HepG2 (cell line): Measurements from ENCODE around the gene SIGLEC1. TPM values are rescaled to one million over a fixed set of nuclear protein-coding genes. Genes with fewer than 3 reads are reported as not detected.

Source experiments
- ATAC-seq: fragments of 200-7000 bp; cut with Tn5 transposase; 3 replicates; pipeline ENCODE4 v1.9.1; 2020; ENCODE audit warnings: mild to moderate bottlenecking, moderate library complexity
- BruUV-seq: library from RNA; stranded (reverse); fragments of 400-500 nt; replicated peaks from 2 replicates; lab custom pipeline; 2021; lab: Mats Ljungman, UMichigan
- CTCF ChIA-PET: fragments of 300-600 bp; formaldehyde crosslinking; extraction: SDS; loops from one replicate; lab custom pipeline; 2021; ENCODE audit warnings: low total read pairs, inconsistent platforms, low intra/inter-chr PET ratio; lab: Yijun Ruan, JAX
- POLR2A ChIA-PET: fragments of 350-600 bp; sonication (Branson Sonifier 250); formaldehyde crosslinking; loops from one replicate; lab custom pipeline; 2020; ENCODE audit warnings: antibody characterized with exemption, inconsistent platforms; lab: Yijun Ruan, JAX
- DNase-seq: peaks from one replicate; pipeline ENCODE4 v3.0.0-alpha.2; 2015; ENCODE audit warnings: low spot score
- FAIRE-seq: peaks from 3 replicates; lab custom pipeline; 2011; peaks lifted over from hg19 to GRCh38; lab: Jason Lieb, UNC
- H2AFZ ChIP-seq: one replicate; pipeline ENCODE4 v1.6.1; 2011; ENCODE audit warnings: low read length, inconsistent platforms
- H3K27ac ChIP-seq: fragments of 300-600 bp; 3 replicates; pipeline ENCODE4 v1.8.0; 2011; ENCODE audit warnings: mixed run types, mild to moderate bottlenecking, mixed read lengths, low read length, inconsistent platforms; ENCODE audit not compliant: insufficient read depth; ENCODE audit errors: extremely low read length
- H3K27me3 ChIP-seq, 2 experiments: fragments of 200-600 bp in 1 of 2; 2 replicates in 1 of 2; 3 replicates in 1 of 2; pipeline versions ENCODE4 v1.6.0 to v1.8.0; 2011; ENCODE audit warnings: low read length in 2 of 2, mild to moderate bottlenecking in 2 of 2, moderate library complexity in 2 of 2, inconsistent platforms in 1 of 2; ENCODE audit not compliant: insufficient read depth in 2 of 2, control insufficient read depth in 1 of 2
- H3K36me3 ChIP-seq, 2 experiments: fragments of 200-600 bp in 1 of 2; replicated peaks in 1 of 2; 2 replicates in 1 of 2; 3 replicates in 1 of 2; pipeline versions ENCODE4 v1.5.1 to v1.8.0; 2011; ENCODE audit warnings: low read length in 2 of 2, inconsistent platforms in 1 of 2; ENCODE audit not compliant: insufficient read depth in 2 of 2, control insufficient read depth in 1 of 2
- H3K4me1 ChIP-seq: 2 replicates; pipeline ENCODE4 v1.5.1; 2012; ENCODE audit warnings: low read length, inconsistent platforms; ENCODE audit not compliant: insufficient read depth
- H3K4me2 ChIP-seq: 2 replicates; pipeline ENCODE4 v1.6.0; 2011; ENCODE audit warnings: low read depth, low read length, inconsistent platforms
- H3K4me3 ChIP-seq, 3 experiments: fragments of 200-600 bp in 1 of 3; sonication (generic), shearing (Covaris generic) in 1 of 3; replicated peaks in 1 of 3; 2 replicates each; pipeline ENCODE4 v1.5.1; 2011 to 2016; ENCODE audit warnings: low read length in 3 of 3, inconsistent platforms in 2 of 3, low read depth in 2 of 3, mild to moderate bottlenecking in 2 of 3, control low read depth in 1 of 3, mixed read lengths in 1 of 3; ENCODE audit not compliant: insufficient read depth in 1 of 3
- H3K79me2 ChIP-seq: one replicate; pipeline ENCODE4 v1.6.1; 2011; ENCODE audit warnings: low read length, inconsistent platforms; ENCODE audit not compliant: insufficient read depth
- H3K9ac ChIP-seq: 2 replicates; pipeline ENCODE4 v1.6.0; 2011; ENCODE audit warnings: mild to moderate bottlenecking, low read depth, low read length, inconsistent platforms; ENCODE audit not compliant: insufficient read depth
- H3K9me3 ChIP-seq: 2 replicates; pipeline ENCODE4 v1.5.1; 2012; ENCODE audit warnings: mild to moderate bottlenecking, low read length
- H4K20me1 ChIP-seq: 2 replicates; pipeline ENCODE4 v1.6.0; 2011; ENCODE audit warnings: inconsistent platforms, mild to moderate bottlenecking, low read length, moderate library complexity; ENCODE audit not compliant: insufficient read depth
- ATM ChIP-seq: fragments of 450-650 bp; IDR thresholded peaks from 2 replicates; pipeline ENCODE4 v1.7.1; 2017; ENCODE audit warnings: mild to moderate bottlenecking, borderline replicate concordance
- HOXA3 ChIP-seq: sonication (generic); formaldehyde crosslinking; IDR thresholded peaks from 2 replicates; pipeline ENCODE4 v1.5.0; 2020; ENCODE audit warnings: missing genetic modification reagents
- ONECUT2 ChIP-seq: sonication (generic); formaldehyde crosslinking; IDR thresholded peaks from 2 replicates; pipeline ENCODE4 v1.4.0; 2020; ENCODE audit warnings: missing genetic modification reagents
- RFX5 ChIP-seq: IDR thresholded peaks from 2 replicates; pipeline ENCODE4 v1.6.1; 2011; ENCODE audit warnings: low read depth, low read length, improper control_type of control experiment
- SIX4 ChIP-seq: sonication (generic); formaldehyde crosslinking; IDR thresholded peaks from 2 replicates; pipeline ENCODE4 v1.4.0; 2020; ENCODE audit warnings: missing genetic modification reagents
- SNAI1 ChIP-seq: sonication (generic); formaldehyde crosslinking; IDR thresholded peaks from 2 replicates; pipeline ENCODE4 v1.5.0; 2020; ENCODE audit warnings: mild to moderate bottlenecking, missing genetic modification reagents, borderline replicate concordance
- SOX6 ChIP-seq, 2 experiments: fragments of 450-650 bp in 1 of 2; sonication (generic) in 1 of 2; formaldehyde crosslinking in 1 of 2; IDR thresholded peaks; 2 replicates each; pipeline versions ENCODE4 v1.4.0 to v1.6.1; 2017 to 2020; ENCODE audit warnings: antibody characterized with exemption in 1 of 2, mild to moderate bottlenecking in 1 of 2, missing genetic modification reagents in 1 of 2
- ZMYM2 ChIP-seq: sonication (generic); formaldehyde crosslinking; IDR thresholded peaks from 2 replicates; pipeline ENCODE4 v1.8.0; 2022; ENCODE audit warnings: mild to moderate bottlenecking, missing genetic modification reagents
- ZNF143 ChIP-seq: sonication (generic); formaldehyde crosslinking; IDR thresholded peaks from 2 replicates; pipeline ENCODE4 v1.4.0; 2020; ENCODE audit warnings: missing genetic modification reagents
- ZNF256 ChIP-seq: sonication (generic); formaldehyde crosslinking; conservative IDR thresholded peaks from 2 replicates; pipeline ENCODE4 v1.4.0; 2020; ENCODE audit warnings: missing genetic modification reagents
- ZNF282 ChIP-seq: fragments of 450-650 bp; IDR thresholded peaks from 2 replicates; pipeline ENCODE4 v1.6.1; 2018; ENCODE audit not compliant: partially characterized antibody
- WGBS: methylation state at CpG from one replicate; pipeline ENCODE4 v1.1.6; 2017; ENCODE audit warnings: low lambda C conversion rate; 5-methylcytosine and 5-hydroxymethylcytosine counted together
- in situ Hi-C: cut with HindIII; loops from 2 replicates; pipeline ENCODE4 v1.10.0; 2017; ENCODE audit warnings: low pct_unique_long_range_greater_than_20kb; ENCODE audit not compliant: extremely low pct_ligation_motif_present
- intact Hi-C: fragments of 100-400 bp; cut with micrococcal nuclease; formaldehyde crosslinking; loops from one replicate; pipeline ENCODE4 v1.10.0; 2022; ENCODE audit not compliant: unreplicated experiment
- polyA plus RNA-seq, 8 experiments: library from polyadenylated mRNA; depleted of rRNA in 3 of 8; stranded (reverse) in 7 of 8; unstranded in 1 of 8; fragments of >200 nt; fragmentation: Illumina TruSeq in 4 of 8; extraction: Trizol in 4 of 8; gene quantifications; 2 replicates each; pipeline versions ENCODE4 v1.2.1 to v1.2.3, GENCODE V29; 2011 to 2016; ENCODE audit warnings: low read depth in 4 of 8, missing spikeins in 1 of 8, mixed read lengths in 1 of 8; ENCODE audit not compliant: insufficient read depth in 1 of 8
- total RNA-seq, 5 experiments: library from RNA; depleted of rRNA; stranded (reverse); fragments of >200 nt; fragmentation: Illumina TruSeq; extraction: Trizol; gene quantifications; 2 replicates each; pipeline ENCODE4 v1.2.3, GENCODE V29; 2016; ENCODE audit warnings: low read depth in 1 of 5
- TF ChIP-seq, protein P1 (sequence below): sonication (generic); formaldehyde crosslinking; conservative IDR thresholded peaks from 2 replicates; pipeline ENCODE4 v1.8.0; 2022; ENCODE audit warnings: low read depth, missing genetic modification reagents
- TF ChIP-seq, protein P2 (sequence below): IDR thresholded peaks from 2 replicates; pipeline ENCODE4 v1.6.1; 2016; ENCODE audit warnings: low read depth, control low read depth
- TF ChIP-seq, protein P3 (sequence below), 2 experiments: sonication (generic) in 1 of 2; formaldehyde crosslinking in 1 of 2; IDR thresholded peaks; 2 replicates each; pipeline versions ENCODE4 v1.5.1 to v1.6.1; 2011 to 2020; ENCODE audit warnings: borderline replicate concordance in 1 of 2, low read depth in 1 of 2, low read length in 1 of 2, mild to moderate bottlenecking in 1 of 2, missing genetic modification reagents in 1 of 2, moderate library complexity in 1 of 2

SIGLEC1 gene
- total and polyA plus RNA-seq, 2 of the 13 experiments (the other 11 are each of a cell fraction or from before 2014, with no cell fraction given) = 0.01 TPM; not detected in 1

DNA sequence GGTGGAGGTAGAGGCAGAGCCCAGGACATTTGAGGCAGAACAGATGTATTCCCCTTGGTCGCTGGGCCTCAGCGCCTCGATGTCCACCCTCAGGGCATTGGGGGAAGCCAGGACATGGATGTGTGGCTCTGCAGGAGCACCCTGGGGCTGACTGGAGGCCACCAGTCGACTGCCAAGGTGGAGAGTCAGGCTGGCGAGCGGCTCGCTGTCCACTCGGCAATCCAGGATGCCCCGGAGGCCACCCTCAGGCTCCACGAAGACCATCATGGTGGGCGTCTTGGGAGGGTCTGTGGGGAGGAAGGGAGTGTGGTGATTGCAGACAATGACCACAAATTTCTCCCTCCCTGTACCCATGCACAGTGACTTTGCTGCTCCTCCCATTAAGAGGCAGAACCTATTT is 22.4 kb downstream of the SIGLEC1 start:
- ATAC-seq (no peak), FAIRE-seq (no peak)
- POLR2A ChIA-PET = no interaction called here
- Histone ChIP-seq H3K36me3 (no peaks in the 10 kb centered on the region), H4K20me1 (no peaks in the 10 kb centered on the region; the same call in 1 of the 2 replicates), H2AFZ (no peak overlapping the region), H3K4me1 (peaks cover 9% of the 10 kb centered on the region; the same call in 1 of the 2 replicates), H3K9ac (no peak overlapping the region), H3K4me2 (no peak overlapping the region), H3K27ac (no peak overlapping the region)
- 34% methylated on average over 11 of the region's 11 CpGs for WGBS
- BruUV-seq = no TSS peak
- in situ Hi-C loops = no loop called here
- TF ChIP-seq ZMYM2 (CRISPR knock-in tag) = no peak
- TF ChIP-seq, protein P1, sequence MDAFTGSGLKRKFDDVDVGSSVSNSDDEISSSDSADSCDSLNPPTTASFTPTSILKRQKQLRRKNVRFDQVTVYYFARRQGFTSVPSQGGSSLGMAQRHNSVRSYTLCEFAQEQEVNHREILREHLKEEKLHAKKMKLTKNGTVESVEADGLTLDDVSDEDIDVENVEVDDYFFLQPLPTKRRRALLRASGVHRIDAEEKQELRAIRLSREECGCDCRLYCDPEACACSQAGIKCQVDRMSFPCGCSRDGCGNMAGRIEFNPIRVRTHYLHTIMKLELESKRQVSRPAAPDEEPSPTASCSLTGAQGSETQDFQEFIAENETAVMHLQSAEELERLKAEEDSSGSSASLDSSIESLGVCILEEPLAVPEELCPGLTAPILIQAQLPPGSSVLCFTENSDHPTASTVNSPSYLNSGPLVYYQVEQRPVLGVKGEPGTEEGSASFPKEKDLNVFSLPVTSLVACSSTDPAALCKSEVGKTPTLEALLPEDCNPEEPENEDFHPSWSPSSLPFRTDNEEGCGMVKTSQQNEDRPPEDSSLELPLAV (CRISPR knock-in tag) = no peak
- TF ChIP-seq, protein P2, sequence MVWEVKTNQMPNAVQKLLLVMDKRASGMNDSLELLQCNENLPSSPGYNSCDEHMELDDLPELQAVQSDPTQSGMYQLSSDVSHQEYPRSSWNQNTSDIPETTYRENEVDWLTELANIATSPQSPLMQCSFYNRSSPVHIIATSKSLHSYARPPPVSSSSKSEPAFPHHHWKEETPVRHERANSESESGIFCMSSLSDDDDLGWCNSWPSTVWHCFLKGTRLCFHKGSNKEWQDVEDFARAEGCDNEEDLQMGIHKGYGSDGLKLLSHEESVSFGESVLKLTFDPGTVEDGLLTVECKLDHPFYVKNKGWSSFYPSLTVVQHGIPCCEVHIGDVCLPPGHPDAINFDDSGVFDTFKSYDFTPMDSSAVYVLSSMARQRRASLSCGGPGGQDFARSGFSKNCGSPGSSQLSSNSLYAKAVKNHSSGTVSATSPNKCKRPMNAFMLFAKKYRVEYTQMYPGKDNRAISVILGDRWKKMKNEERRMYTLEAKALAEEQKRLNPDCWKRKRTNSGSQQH (CRISPR knock-in tag) = no peak
- TF ChIP-seq, all 625 proteins: peak for 0
- Histone ChIP-seq H3K79me2 (no peaks in the 10 kb centered on the region), H3K4me3 (no peak overlapping the region), H3K9me3 (no peaks in the 10 kb centered on the region), H3K27me3 (peaks cover 20 to 78% of the 10 kb centered on the region in 2 experiments)
- intact Hi-C loops = no loop called here
- no peak for DNase-seq
- CTCF ChIA-PET = no interaction called here

DNA sequence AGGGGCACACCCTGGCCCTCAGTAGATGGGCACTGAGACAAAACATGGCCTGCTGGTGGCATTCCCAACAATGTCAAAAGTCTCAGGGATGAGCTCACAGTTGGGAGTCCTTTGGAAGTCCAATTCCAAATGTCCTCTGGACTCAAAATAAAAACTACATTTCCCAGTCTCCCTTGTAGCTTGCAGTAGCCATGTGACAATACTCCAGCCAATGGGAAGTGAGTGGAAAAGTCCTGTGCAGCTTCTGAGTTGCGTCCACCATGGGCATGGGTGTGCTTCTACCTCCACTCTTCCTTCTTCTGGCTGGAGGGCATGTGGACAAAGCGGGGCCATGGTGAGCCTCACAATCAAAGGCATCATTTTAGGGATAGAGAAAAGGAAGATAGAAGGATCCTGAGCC is 24.7 kb downstream of the SIGLEC1 start:
- H3K4me3 ChIP-seq = no peak overlapping the region
- no peak overlapping the region for H2AFZ ChIP-seq
- DNase-seq (peak; percentile 44), ATAC-seq (peak; percentile 47), FAIRE-seq (peak; percentile 80)
- no TSS peak for BruUV-seq
- no peaks in the 10 kb centered on the region for H3K9me3 ChIP-seq
- H3K36me3 ChIP-seq = no peaks in the 10 kb centered on the region
- H4K20me1 ChIP-seq = no peaks in the 10 kb centered on the region; the same call in 1 of the 2 replicates
- peaks cover 17 to 66% of the 10 kb centered on the region in 2 experiments for H3K27me3 ChIP-seq
- in situ Hi-C loops = no loop called here
- H3K79me2 ChIP-seq = no peaks in the 10 kb centered on the region
- intact Hi-C loops = no loop called here
- CTCF ChIA-PET = no interaction called here
- H3K27ac ChIP-seq = no peak overlapping the region
- POLR2A ChIA-PET = no interaction called here
- 31% methylated on average over 2 of the region's 2 CpGs for WGBS
- H3K4me1 ChIP-seq = no peaks in the 10 kb centered on the region
- no peak overlapping the region for H3K9ac ChIP-seq
- H3K4me2 ChIP-seq = no peak overlapping the region
- TF ChIP-seq SIX4 (CRISPR knock-in tag) (no peak), HOXA3 (no peak), ZNF282 (no peak), ATM (no peak), ZNF256 (CRISPR knock-in tag) (no peak), ZNF143 (CRISPR knock-in tag) (peak; percentile 89), ONECUT2 (CRISPR knock-in tag) (no peak), SNAI1 (no peak), SOX6 (IDR thresholded peaks at IDR 0.05) (no peak), SOX6 (CRISPR knock-in tag; IDR thresholded peaks at IDR 0.05) (no peak), RFX5 (no peak)
- TF ChIP-seq, protein P3, sequence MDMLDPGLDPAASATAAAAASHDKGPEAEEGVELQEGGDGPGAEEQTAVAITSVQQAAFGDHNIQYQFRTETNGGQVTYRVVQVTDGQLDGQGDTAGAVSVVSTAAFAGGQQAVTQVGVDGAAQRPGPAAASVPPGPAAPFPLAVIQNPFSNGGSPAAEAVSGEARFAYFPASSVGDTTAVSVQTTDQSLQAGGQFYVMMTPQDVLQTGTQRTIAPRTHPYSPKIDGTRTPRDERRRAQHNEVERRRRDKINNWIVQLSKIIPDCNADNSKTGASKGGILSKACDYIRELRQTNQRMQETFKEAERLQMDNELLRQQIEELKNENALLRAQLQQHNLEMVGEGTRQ (IDR thresholded peaks at IDR 0.05; ENCODE audit: low read depth, low read length) = peak; percentile 74
- TF ChIP-seq, protein P3 (CRISPR knock-in tag; IDR thresholded peaks at IDR 0.05; ENCODE audit: borderline replicate concordance) = peak; percentile 88; the same call in 1 of the 2 replicates
